ENCODE data around the gene RND1.

DNA sequence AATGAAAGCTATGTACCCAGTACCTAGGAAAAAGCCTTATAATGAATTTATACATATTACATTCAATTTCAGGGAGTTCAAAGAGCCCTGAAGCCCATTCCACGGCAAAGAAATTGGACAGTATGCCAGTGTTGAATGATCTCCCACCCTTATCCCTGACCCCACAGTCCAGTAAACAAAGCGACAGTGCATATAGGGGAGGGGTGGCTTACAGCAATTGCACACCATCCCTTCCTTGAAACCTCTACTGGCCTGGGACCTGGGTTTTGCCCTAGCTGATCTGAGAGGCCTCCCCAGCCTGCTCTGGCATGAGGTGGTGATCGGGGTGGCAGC lies 17.3 kb upstream of the RND1 start:
- no peak for TF ChIP-seq POLR2A (IDR thresholded peaks at IDR 0.05; ENCODE audit: low read depth, low read length)
- TF ChIP-seq POLR2AphosphoS5 (IDR thresholded peaks at IDR 0.05; ENCODE audit: low read depth, low read length), result no peak
- no peak for TF ChIP-seq TAF1 (IDR thresholded peaks at IDR 0.05; ENCODE audit: low read depth, low read length)
- TF ChIP-seq POU2F2 (IDR thresholded peaks at IDR 0.05; ENCODE audit: low read depth, low read length), result no peak
- TF ChIP-seq PAX5 (IDR thresholded peaks at IDR 0.05; ENCODE audit: insufficient read depth, low read length, severe bottlenecking), result no peak
- TF ChIP-seq SPI1 (IDR thresholded peaks at IDR 0.05; ENCODE audit: low read depth, low read length), result no peak

All from GM12891 (cell line).